K562 (cell line): ENCODE data around the gene C1orf21. TPM values are rescaled to one million over a fixed set of nuclear protein-coding genes. Genes with fewer than 3 reads are reported as not detected.

Source experiments
- FOXJ2 ChIP-seq: fragments of 200-800 bp; sonication (Bioruptor generic); IDR thresholded peaks from 2 replicates; pipeline ENCODE4 v1.6.1; 2016; ENCODE audit warnings: missing genetic modification characterization, missing compliant biosample characterization
- REST ChIP-seq, 2 experiments: fragments of 450-650 bp; formaldehyde crosslinking in 1 of 2; IDR thresholded peaks; 2 replicates each; pipeline versions ENCODE4 v1.4.0 to v1.6.1; 2014 to 2020; ENCODE audit warnings: mild to moderate bottlenecking in 2 of 2, borderline replicate concordance in 1 of 2, low read depth in 1 of 2
- polyA plus RNA-seq, 8 experiments: library from polyadenylated mRNA; depleted of rRNA in 4 of 8; stranded (reverse) in 5 of 8; unstranded in 3 of 8; fragments of >200 nt; fragmentation: Nextera tagmentation in 2 of 8; fragmentation: Illumina TruSeq in 1 of 8; extraction: Ambion mirVana in 2 of 8; extraction: Trizol in 1 of 8; gene quantifications; 2 replicates each; pipeline versions ENCODE4 v1.2.1 to v1.2.3, GENCODE V29; 2011 to 2014; ENCODE audit warnings: inconsistent platforms in 1 of 8, missing spikeins in 1 of 8
- total RNA-seq, 7 experiments: library from RNA; depleted of rRNA in 6 of 7; stranded (reverse); fragments of >200 nt in 6 of 7; fragmentation: Illumina TruSeq in 2 of 7; extraction: Trizol in 2 of 7; gene quantifications; 2 replicates each; pipeline versions ENCODE4 v1.2.1 to v1.2.3, GENCODE V29; 2011 to 2021; ENCODE audit warnings: low replicate concordance in 1 of 7

The C1orf21 gene
- total and polyA plus RNA-seq, 9 of the 15 experiments (the other 6 are each of a cell fraction or from before 2014, with no cell fraction given): under 0.01 to 0.31 (median 0.07) TPM

DNA sequence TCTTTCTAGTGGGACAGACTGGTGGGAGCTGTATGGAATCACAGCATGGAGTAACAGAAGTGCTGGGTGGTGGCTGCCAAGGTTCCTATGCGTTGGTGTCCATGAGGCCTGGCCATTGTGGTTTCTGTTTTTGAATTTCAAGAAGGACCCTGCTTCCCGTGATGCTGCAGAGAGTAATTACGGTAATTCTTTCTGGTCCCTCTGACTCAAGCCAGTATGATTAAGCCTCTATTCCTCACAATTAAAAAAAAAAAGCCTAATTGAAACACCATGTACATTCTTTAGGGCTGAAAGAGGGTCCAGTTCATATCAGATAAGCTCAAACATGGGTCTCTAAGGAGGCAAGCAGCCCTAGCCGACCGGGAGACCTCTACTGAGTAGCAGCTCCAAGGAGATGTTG lies 10.5 kb upstream of the C1orf21 start (continued):
- TF ChIP-seq REST (IDR thresholded peaks at IDR 0.05; ENCODE audit: borderline replicate concordance) (no peak), REST (CRISPR knock-in tag; IDR thresholded peaks at IDR 0.05; ENCODE audit: low read depth) (no peak), FOXJ2 (tag) (no peak)
- TF ChIP-seq, all 486 proteins: peak for 0
